ENCODE results near the gene HSPE1. TPM values are rescaled to one million over a fixed set of nuclear protein-coding genes. Genes with fewer than 3 reads are reported as not detected.

HSPE1 gene
- total RNA-seq, 1 donor from 2014 or later = 60.5 TPM

DNA sequence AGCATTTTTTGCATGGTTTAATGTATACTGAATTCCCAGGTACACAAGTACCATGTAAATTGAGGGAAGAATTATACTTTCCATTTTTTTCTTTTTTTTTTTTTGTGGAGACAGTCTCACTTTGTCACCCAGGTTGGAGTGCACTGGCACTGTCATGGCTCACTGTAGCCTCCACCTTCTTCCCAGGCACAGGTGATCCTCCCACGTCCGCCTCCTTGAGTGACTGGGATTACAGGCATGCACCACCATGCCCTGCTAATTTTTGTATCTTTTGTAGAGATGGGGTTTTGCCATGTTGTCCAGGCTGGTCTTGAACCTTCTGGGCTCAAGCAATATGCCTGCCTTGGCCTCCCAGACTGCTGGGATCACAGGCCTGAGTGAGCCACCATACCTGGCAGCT is 3.8 kb downstream of the HSPE1 start:
- no peaks in the 10 kb centered on the region for H3K27me3 Mint-ChIP-seq (ENCODE audit: unreplicated experiment)
- H3K9me3 Mint-ChIP-seq (ENCODE audit: unreplicated experiment) = no peaks in the 10 kb centered on the region
- peaks cover 20% of the 10 kb centered on the region for H3K4me1 Mint-ChIP-seq (ENCODE audit: unreplicated experiment)
- TF ChIP-seq, protein P1, sequence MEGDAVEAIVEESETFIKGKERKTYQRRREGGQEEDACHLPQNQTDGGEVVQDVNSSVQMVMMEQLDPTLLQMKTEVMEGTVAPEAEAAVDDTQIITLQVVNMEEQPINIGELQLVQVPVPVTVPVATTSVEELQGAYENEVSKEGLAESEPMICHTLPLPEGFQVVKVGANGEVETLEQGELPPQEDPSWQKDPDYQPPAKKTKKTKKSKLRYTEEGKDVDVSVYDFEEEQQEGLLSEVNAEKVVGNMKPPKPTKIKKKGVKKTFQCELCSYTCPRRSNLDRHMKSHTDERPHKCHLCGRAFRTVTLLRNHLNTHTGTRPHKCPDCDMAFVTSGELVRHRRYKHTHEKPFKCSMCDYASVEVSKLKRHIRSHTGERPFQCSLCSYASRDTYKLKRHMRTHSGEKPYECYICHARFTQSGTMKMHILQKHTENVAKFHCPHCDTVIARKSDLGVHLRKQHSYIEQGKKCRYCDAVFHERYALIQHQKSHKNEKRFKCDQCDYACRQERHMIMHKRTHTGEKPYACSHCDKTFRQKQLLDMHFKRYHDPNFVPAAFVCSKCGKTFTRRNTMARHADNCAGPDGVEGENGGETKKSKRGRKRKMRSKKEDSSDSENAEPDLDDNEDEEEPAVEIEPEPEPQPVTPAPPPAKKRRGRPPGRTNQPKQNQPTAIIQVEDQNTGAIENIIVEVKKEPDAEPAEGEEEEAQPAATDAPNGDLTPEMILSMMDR (IDR thresholded peaks at IDR 0.05) = no peak
- no peak overlapping the region for H3K27ac Mint-ChIP-seq (ENCODE audit: unreplicated experiment)
- no peak overlapping the region for H3K4me3 Mint-ChIP-seq (ENCODE audit: unreplicated experiment)
- H3K36me3 Mint-ChIP-seq (ENCODE audit: unreplicated experiment) = peaks cover 23% of the 10 kb centered on the region
- DNase-seq (ENCODE audit: extremely low spot score, unreplicated experiment) = no peak

DNA sequence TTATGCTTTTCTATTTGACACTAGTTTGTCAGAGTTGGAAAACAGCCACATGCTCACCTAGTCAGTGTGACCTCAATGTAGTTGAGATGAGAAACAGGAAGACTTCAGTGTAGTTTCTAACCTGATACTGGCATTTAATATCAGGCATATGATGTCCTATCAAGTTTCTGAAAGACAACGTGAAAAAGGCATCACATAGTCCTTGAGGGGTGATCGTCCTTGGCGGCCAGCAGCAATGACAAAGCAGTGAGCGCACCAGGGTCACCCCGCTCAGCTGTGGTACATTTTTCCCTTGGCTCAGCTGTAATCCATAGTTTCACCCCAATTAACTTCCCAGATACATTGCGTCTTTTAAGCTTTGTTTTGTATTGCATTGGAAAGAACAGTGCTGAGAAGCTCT is 4.3 kb downstream of the HSPE1 start:
- no peak for DNase-seq (ENCODE audit: extremely low spot score, unreplicated experiment)
- H3K27ac Mint-ChIP-seq (ENCODE audit: unreplicated experiment) = no peak overlapping the region
- H3K36me3 Mint-ChIP-seq (ENCODE audit: unreplicated experiment) = peaks cover 23% of the 10 kb centered on the region
- peaks cover 20% of the 10 kb centered on the region for H3K4me1 Mint-ChIP-seq (ENCODE audit: unreplicated experiment)
- H3K27me3 Mint-ChIP-seq (ENCODE audit: unreplicated experiment) = no peaks in the 10 kb centered on the region
- TF ChIP-seq, protein P1 (IDR thresholded peaks at IDR 0.05) = no peak
- H3K9me3 Mint-ChIP-seq (ENCODE audit: unreplicated experiment) = no peaks in the 10 kb centered on the region
- H3K4me3 Mint-ChIP-seq (ENCODE audit: unreplicated experiment) = no peak overlapping the region

DNA sequence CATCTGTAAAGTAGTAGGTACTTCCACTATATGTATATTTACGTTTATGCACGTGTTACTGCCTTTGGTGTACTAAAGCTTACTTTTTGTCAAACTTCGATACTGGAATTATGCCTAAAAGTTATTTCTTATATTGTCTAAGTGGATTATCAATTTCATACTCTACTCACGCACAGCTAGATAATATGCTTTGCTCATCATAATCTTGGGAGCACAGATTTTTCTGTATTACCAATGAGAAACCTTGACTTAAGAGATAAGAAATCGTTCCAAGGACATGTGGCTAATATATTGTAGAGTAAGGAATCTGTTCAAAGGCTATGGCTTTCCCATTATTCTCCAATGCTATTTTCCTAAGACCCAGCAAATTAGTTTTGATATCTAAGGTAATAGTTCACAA is 6.5 kb downstream of the HSPE1 start:
- DNase-seq (ENCODE audit: extremely low spot score, unreplicated experiment) = no peak
- H3K27ac Mint-ChIP-seq (ENCODE audit: unreplicated experiment) = no peak overlapping the region
- peaks cover 12% of the 10 kb centered on the region for H3K4me1 Mint-ChIP-seq (ENCODE audit: unreplicated experiment)
- TF ChIP-seq, protein P1 (IDR thresholded peaks at IDR 0.05) = no peak
- peaks cover 23% of the 10 kb centered on the region for H3K36me3 Mint-ChIP-seq (ENCODE audit: unreplicated experiment)
- no peaks in the 10 kb centered on the region for H3K9me3 Mint-ChIP-seq (ENCODE audit: unreplicated experiment)
- no peak overlapping the region for H3K4me3 Mint-ChIP-seq (ENCODE audit: unreplicated experiment)
- no peaks in the 10 kb centered on the region for H3K27me3 Mint-ChIP-seq (ENCODE audit: unreplicated experiment)

DNA sequence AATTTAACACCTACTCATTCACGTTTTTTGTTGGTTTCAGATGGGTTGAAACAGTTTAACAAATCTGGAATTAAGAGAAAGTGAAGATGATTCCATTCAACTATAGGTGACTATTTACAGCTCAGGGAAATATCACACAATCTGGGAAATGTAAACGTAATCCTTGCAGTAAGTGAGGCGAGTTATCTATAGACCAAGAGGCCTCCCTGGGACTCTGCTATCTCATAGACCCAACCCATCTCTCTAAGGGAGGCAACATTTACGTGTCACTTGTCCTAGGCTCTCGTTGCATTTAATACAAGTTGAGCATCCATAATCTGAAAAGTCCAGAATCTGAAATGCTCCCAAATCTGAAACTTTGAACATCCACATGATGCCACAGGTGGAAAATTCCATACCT is 13.7 kb downstream of the HSPE1 start:
- H3K9me3 Mint-ChIP-seq (ENCODE audit: unreplicated experiment) = no peaks in the 10 kb centered on the region

DNA sequence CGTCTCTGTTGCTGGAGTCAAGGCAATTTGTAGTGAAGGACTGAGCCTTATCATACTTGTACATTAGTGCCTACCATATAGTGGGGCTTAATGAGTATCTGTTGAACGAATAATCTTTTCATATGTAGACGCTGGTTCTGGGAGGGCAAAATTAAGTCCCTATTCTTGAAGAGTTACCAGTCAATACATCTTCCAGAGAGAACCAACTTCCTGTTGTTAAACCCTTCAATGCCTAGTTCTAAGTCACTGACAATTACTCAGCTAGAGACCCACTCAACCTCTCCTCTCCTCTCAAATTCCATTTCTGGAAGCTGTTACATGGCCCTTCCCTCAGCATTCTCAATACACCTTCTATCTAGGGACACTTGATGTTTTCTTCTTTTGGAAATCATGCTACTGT is 14.6 kb downstream of the HSPE1 start:
- H3K9me3 Mint-ChIP-seq (ENCODE audit: unreplicated experiment) = no peaks in the 10 kb centered on the region
- peak overlapping the region; percentile 96 for H3K27ac Mint-ChIP-seq (ENCODE audit: unreplicated experiment)
- TF ChIP-seq, protein P1 (IDR thresholded peaks at IDR 0.05) = no peak
- H3K36me3 Mint-ChIP-seq (ENCODE audit: unreplicated experiment) = peaks cover 2% of the 10 kb centered on the region
- H3K4me1 Mint-ChIP-seq (ENCODE audit: unreplicated experiment) = peaks cover 37% of the 10 kb centered on the region
- no peaks in the 10 kb centered on the region for H3K27me3 Mint-ChIP-seq (ENCODE audit: unreplicated experiment)
- H3K4me3 Mint-ChIP-seq (ENCODE audit: unreplicated experiment) = peak overlapping the region; percentile 93
- no peak for DNase-seq (ENCODE audit: extremely low spot score, unreplicated experiment)

More for the DNA sequence above, 13.7 kb downstream of the HSPE1 start:
- Mint-ChIP-seq H3K36me3 (ENCODE audit: unreplicated experiment) (peaks cover 2% of the 10 kb centered on the region), H3K27ac (ENCODE audit: unreplicated experiment) (no peak overlapping the region), H3K27me3 (ENCODE audit: unreplicated experiment) (no peaks in the 10 kb centered on the region), H3K4me1 (ENCODE audit: unreplicated experiment) (peaks cover 29% of the 10 kb centered on the region), H3K4me3 (ENCODE audit: unreplicated experiment) (no peak overlapping the region)
- DNase-seq (ENCODE audit: extremely low spot score, unreplicated experiment) = no peak
- TF ChIP-seq, protein P1 (IDR thresholded peaks at IDR 0.05) = no peak

All from osteocyte (in vitro differentiated cells).